Transverse colon (tissue), 4 donors: ENCODE results near the gene KIDINS220.

Experiments
- CTCF ChIP-seq, 5 experiments: fragments of 200-600 bp in 3 of 5; fragments of 450-650 bp in 2 of 5; sonication (generic) in 3 of 5; IDR thresholded peaks; 1 replicate in 2 of 5; 2 replicates in 3 of 5; pipeline ENCODE4 v1.5.1; 2016 to 2017; ENCODE audit warnings: antibody characterized with exemption in 5 of 5, inconsistent platforms in 3 of 5, mild to moderate bottlenecking in 2 of 5, moderate library complexity in 1 of 5
- EP300 ChIP-seq: sonication (generic); formaldehyde crosslinking; IDR thresholded peaks from one replicate; pipeline ENCODE4 v1.6.1; 2017; ENCODE audit warnings: antibody characterized with exemption, low read depth
- POLR2AphosphoS5 ChIP-seq, 3 donors: sonication (generic); formaldehyde crosslinking; IDR thresholded peaks; one replicate each; pipeline ENCODE4 v1.6.1; 2016; ENCODE audit warnings: antibody characterized with exemption in 3 of 3

- TF ChIP-seq CTCF (IDR thresholded peaks at IDR 0.05) (no peak), POLR2AphosphoS5 (IDR thresholded peaks at IDR 0.05) (no peak), EP300 (no peak)
Measured at GRCh38 chr2:8840475-8841091, 3.2 kb upstream of the KIDINS220 start.
